ENCODE results near the gene TNFRSF25. TPM values are rescaled to one million over a fixed set of nuclear protein-coding genes. Genes with fewer than 3 reads are reported as not detected.

TNFRSF25 gene
- total RNA-seq, 4 donors from 2014 or later = 2.1 to 11.5 (median 5.7) TPM

DNA sequence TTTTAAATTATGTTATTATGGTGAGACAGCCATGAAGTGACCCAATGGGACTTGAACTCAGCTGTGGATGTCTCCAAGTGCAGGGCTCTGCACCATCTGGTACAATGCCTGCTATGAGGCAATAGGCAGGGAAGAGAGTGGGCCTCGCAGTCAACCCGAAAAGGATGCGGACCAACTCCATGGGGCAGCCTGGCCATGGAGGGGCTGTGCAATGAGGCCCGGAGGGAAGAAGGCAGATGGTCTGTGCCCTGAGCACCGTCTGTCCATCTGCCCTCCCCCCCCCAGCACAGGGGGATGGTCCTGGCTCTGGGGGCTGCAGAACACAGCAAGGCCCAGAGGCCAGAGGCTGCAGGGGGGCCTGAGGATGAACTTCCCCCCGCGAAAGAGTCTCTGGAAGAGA lies 24.4 kb downstream of the TNFRSF25 start:
- TF ChIP-seq, protein P1, sequence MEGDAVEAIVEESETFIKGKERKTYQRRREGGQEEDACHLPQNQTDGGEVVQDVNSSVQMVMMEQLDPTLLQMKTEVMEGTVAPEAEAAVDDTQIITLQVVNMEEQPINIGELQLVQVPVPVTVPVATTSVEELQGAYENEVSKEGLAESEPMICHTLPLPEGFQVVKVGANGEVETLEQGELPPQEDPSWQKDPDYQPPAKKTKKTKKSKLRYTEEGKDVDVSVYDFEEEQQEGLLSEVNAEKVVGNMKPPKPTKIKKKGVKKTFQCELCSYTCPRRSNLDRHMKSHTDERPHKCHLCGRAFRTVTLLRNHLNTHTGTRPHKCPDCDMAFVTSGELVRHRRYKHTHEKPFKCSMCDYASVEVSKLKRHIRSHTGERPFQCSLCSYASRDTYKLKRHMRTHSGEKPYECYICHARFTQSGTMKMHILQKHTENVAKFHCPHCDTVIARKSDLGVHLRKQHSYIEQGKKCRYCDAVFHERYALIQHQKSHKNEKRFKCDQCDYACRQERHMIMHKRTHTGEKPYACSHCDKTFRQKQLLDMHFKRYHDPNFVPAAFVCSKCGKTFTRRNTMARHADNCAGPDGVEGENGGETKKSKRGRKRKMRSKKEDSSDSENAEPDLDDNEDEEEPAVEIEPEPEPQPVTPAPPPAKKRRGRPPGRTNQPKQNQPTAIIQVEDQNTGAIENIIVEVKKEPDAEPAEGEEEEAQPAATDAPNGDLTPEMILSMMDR (IDR thresholded peaks at IDR 0.05; ENCODE audit: low read depth) = no peak

DNA sequence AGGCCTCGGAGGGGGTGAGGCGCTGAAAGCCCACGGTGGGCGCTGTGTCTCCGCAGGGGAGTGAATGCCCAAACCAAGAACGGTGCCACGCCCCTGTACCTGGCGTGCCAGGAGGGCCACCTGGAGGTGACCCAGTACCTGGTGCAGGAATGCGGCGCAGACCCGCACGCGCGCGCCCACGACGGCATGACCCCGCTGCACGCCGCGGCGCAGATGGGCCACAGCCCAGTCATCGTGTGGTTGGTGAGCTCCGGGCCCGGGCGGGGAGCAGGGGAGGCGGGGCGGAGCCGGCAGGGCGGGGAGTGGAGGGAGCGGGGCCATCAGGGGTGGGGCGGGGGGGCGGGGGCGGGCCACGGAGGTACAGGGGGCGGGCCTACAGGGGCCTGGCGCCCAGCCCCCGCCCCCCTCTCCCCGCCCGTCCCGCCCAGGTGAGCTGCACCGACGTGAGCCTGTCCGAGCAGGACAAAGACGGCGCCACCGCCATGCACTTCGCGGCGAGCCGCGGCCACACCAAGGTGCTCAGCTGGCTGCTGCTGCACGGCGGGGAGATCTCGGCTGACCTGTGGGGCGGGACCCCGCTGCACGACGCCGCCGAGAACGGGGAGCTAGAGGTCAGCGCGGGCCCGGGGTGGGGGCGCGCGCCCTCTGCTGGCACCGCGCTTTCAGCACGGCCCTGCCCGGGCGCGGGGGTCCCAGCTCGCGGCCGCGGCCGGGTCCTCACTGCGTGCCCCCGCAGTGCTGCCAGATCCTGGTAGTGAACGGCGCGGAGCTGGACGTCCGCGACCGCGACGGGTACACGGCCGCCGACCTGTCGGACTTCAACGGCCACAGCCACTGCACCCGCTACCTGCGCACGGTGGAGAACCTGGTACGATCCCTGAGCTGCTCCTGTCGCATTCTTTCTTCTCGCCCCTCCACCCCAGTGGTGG lies 25.5 kb downstream of the TNFRSF25 start:
- TF ChIP-seq, protein P1 (IDR thresholded peaks at IDR 0.05; ENCODE audit: low read depth) = no peak

DNA sequence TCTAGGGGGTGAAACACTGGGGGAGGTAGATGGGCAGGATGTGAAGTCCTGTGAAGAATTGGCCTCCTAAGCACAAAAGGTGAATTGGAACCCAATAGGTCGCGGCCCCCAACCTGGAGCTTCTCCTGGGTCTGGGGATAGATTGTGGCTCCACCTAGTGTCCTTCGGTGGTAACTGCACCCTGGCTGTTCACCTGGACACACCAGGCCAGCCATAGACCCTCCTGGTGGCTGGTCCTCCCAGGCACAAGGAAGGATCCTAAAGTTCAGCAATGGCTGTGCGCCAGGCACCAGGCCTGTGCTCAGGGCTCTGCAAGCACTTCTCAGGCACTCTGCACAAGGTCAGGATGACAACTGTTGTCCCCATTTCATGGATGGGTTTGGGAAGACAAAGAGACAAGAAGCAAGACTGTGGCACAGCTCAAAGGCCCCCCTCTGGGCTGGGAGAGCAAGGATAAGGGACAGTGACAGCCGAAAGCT lies 27.9 kb downstream of the TNFRSF25 start:
- TF ChIP-seq, protein P1 (IDR thresholded peaks at IDR 0.05; ENCODE audit: low read depth) = no peak

DNA sequence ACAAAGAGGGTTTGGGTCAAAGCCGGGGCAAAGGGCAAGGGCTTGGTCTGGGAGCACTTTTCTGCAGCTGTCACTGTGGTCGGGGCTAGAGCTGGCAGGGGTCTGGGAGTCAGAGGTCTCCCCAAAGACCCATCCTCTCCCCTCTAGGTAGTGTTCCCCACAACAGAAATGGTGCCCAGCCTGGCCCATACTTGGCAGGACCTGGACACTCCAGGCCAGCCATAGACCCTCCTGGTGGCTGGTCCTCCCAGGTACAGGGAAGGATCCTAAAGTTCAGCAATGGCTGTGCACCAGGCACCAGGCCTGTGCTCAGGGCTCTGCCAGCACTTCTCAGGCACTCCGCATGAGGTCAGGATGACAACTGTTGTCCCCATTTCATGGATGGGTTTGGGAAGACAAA lies 30.4 kb downstream of the TNFRSF25 start:
- TF ChIP-seq, protein P1 (IDR thresholded peaks at IDR 0.05; ENCODE audit: low read depth) = no peak

DNA sequence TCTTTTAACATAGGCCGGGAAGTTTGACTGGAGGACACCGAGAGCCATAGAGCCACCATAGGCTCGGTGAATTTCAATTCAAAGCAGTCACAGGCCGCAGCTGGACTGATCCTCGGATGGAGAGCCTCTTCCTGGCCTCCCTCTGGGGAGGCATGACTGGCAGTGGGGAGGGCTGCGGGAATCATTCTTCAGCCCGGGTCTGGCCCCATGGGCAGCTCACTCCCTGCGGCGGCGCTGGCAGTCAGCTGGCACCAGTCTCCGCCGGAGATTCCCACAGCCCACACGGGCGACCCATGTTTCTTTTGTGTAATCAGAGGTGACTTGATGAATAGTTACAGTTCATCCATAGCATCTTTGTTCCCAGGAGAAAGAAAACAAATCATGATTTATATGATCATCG lies 30.8 kb downstream of the TNFRSF25 start:
- TF ChIP-seq, protein P1 (IDR thresholded peaks at IDR 0.05; ENCODE audit: low read depth) = no peak

DNA sequence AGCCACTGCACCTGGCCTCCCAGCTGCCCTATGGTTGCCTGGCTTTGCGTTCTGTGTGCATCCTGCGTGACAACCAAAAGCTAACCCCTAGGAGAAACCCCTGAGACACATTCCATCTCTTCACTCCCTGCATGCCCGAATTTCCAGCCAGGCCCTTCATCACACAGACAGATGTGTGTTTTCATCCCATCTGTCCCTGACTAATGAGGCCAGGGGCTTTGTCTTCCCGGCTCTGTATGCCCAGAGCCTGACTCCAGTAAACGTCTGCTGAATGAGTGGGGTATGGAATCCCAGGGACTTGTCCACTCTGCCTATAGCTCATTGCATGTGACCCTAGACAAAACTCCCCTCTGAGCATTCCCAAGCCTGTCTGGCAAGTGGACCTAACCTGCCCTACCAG lies 31.8 kb downstream of the TNFRSF25 start:
- TF ChIP-seq, protein P1 (IDR thresholded peaks at IDR 0.05; ENCODE audit: low read depth) = no peak
